HG03457 (cell line): ENCODE data around the gene PLAU.
"Not testable (repeated sequence)": the region's sequence is repeated elsewhere in the genome, so short reads cannot be mapped to it uniquely, and the experiment has no call there.

Experiments
- ATAC-seq: cut with Tn5 transposase; IDR thresholded peaks from one replicate; pipeline ENCODE4 v1.9.1; 2021; ENCODE audit warnings: moderate number of reproducible peaks; ENCODE audit not compliant: unreplicated experiment

The PLAU gene

DNA sequence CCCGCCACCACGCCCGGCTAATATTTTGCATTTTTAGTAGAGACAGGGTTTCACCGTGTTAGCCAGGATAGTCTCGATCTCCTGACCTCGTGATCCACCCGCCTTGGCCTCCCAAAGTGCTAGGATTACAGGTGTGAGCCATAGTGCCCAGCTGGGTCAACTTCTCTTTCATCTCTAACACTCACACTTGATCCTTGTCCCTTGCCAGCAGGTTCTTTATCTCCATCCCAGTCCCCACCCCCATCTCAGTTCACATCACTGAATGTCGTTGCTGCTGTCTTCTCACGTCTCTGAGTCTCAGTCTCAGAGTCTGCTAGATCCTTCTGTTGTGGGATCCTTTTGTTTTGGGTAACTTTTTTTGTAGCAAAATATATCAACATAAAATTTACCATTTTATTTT, 15.6 kb upstream of the PLAU start:
- not testable (repeated sequence) for ATAC-seq

DNA sequence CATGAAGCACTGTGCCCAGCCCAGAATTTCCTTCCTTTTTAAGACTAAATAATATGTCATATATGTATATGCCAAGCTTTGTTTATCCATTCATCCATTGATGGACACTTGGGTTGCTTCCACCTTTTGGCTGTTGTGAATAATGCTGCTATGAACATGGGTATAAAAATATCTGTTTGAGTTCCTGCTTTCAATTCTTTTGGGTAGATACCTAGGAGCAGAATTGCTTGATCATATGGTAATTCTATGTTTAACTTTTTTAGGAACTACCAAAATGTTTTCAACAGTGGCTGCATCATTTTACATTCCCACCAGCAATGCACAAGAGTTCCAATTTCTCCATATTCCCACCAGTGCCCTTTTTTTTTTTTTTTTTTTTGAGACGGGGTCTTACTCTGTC, 13.2 kb upstream of the PLAU start:
- no peak for ATAC-seq

DNA sequence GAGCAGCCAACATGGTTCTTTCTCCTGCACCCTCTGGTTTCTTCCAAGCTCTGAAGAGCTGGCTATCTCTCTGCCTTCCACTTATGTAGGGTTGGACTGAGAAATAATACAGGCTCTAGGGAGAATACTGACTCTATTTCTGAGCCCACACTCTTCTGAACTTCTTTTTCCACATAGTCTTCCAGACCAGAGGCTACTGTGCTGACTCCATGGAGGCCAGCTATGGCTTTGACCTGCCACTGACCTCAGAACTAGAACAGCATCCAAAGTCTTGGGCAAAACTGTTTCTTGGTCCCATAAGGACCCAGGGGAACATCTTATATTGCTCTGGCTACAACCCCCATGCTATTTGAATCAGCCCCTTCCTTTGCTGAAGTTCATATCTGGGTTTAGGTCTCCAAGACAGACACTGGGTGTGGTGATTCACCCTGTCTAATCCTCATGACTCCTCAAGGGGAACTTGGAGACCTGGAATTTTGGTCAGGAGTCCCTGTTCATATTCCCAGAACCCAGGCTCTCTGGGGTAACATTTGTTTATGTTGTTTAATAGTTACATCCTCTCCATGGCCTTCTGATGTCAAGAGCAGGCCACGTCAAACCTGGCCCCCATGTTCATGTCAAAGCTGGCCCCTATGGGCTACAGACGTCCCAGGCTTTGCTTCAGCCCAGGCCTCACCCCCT, 12.1 kb upstream of the PLAU start:
- ATAC-seq = no peak

DNA sequence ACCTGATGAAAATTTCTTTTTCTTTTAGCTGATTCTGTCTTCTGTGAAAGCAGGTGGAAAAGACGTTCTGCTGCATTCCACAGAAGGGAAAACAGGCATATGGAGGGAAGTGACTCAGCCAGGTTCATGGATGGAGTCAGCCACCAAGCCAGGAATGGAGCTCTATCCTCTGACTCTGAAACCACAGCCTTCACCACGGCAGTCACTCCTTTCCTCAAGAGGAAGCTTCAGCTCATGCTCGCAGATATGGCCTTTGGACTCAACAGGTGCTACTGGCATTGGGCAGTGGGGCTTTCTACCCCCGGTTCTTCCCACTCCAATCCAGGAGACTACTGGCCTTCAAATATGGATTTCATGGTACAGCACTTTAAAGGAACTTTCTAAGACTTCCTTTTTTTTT, 11.5 kb upstream of the PLAU start:
- no peak for ATAC-seq

DNA sequence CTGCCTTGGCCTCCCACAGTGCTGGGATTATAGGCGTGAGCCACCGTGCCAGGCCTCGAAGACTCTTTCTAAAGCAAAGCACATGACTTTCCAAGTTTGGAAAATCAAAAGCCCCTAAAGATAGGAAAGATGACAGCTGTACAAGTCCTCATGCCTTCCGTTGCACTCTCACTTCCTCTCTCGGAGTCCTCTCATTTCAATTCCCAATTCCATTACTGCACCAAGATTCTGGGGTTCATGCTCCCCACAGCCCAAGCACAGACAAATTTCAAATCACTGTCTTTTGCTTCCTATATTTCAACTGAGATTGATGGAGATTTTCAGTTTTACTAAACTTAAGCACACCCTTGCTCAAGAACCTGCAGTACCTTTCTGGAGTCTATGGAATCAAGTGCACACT, 10.9 kb upstream of the PLAU start:
- ATAC-seq = no peak

DNA sequence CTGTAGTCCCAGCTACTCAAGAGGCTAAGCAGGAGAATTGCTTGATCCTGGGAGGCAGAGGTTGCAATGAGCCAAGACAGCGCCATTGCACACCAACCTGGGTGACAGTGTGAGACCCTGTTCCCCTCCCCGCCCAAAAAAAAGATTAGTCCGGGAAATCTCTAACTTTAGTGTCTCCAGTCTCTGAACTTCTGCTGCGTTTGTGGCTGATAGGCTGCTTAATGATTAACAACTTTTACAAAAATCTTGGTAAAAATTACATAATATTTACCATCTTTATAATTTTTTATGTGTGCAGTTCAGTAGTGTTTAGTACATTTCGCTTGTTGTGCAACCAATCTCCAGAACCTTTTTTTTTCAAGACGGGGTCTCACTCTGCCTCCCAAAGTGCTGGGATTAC, 9.7 kb upstream of the PLAU start:
- no peak for ATAC-seq

DNA sequence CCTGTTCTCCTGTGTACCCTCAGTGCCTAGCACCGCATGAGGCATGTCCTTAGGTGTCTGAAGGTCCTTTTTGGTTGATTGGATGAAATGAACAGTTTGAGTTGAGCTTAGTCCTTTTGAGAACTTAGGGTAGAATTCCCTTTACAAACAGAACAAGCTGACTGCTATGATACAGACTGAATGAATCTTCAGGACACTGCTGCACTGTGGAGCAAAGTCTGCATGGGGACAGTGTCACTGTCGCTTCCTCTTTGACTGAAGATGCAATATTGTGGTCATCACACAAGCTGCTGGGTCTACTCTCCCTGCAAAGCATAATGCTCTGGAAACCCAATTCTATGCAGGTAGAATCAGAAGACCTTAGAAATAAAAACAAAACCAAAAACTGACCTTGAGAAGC, 8.6 kb upstream of the PLAU start:
- ATAC-seq = no peak

DNA sequence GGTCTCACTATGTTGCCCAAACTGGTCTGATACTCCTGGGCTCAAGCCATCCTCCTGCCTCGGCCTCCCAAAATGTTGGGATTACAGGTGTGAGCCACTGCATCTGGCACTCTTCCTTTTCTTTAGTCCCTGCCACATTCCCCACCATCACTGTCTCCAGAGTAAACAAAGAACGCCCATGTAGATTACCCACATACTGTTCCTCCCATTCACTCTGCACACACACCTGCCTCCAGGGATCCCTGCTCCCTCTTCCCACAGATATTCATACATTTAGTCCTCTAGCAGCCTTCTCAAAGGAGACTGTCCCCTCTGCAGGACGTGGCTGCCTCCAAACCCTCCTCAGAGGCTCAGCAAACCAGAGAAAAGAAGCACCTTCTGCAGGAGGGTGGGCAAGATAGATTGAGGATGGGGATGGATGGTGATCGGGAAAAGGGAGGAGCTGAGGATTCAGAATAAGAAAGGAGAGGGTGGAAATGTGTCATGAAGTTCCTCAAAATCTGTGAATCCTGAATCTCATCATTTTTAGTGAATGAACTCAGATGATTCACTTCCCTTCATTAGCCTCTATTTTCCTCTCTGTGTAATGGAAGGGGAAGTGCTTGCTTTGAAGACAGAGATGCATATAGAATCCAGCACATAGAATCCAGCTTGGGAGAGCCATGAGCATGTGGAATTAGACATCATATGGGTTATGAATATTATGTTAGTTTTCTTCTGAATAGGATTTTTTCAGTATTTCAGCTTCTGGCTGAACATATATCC, 5.5 kb upstream of the PLAU start:
- no peak for ATAC-seq

DNA sequence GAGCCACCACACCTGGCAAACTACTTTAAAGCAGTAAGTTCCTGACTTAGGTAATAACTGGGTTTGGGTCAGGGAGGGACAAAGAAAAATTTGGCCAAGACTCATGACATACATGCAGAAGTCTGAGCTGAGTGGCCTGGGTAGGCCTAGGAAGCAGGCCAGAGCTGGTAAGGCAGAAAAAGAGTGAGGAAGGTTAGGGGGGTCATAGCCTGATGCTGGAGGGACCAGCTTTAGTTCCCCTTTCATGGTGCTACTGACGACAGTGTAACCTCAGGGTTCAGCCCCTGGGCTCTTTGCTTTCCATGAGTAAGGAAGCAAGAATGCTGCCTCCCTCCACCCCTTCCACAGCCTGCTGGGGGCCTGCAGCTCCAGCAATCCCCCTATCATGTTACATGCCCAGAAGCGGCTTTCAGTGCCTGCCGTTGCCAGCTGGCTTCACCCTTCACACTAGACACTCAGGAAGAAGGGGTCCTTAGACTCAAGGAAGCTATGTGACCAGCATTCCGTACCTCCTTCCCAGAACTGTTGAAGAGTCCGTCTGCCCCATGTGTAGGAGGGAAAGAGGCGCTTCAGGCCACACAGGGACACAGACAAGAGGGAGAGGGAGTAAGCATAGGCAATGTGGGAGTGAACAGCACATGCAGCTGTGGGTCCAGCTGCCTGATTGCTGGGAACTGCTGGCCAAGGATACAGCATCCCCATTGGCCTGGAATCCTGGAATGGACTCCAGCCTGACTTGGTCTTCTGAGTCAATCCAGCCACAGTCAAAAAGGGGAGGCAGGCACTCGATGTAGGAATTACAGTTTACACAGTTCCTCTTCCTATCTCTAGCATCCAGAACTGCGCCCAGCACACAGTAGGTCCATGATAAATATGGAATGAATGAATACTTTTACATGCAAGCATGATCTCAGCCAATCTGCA, 4.1 kb upstream of the PLAU start:
- ATAC-seq = no peak

DNA sequence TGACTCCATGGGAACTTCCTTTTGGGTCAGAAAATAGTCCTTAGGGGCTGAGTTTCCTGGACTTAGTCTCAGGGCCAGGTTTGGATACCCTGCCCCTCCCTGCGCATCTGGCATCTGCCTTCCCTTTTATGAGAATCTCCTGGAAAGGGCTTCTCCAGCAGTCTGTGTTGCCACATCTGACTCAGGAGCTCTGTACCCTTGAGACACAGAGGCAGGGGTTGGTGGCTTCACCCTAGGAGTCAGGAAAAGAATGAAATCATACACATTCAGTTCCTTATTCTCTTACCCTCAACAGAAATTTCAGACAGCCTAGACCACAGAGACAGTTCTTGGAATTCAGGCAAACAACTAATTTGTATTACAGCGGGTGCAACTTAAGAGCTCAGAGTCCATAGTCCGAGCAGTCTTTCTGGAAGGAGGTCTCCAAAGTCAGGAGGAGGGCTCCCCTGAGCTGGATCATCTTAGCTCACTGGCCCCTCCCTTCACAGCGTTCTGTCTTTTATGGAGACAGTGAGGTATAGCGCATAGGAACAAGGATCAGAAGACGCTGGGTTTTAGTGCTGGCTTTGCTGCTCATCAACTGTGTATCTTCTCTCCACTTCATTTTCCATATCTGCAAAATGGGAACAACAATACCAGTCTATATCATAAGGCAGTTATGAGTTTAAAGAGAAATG, 3.0 kb upstream of the PLAU start:
- ATAC-seq = no peak

DNA sequence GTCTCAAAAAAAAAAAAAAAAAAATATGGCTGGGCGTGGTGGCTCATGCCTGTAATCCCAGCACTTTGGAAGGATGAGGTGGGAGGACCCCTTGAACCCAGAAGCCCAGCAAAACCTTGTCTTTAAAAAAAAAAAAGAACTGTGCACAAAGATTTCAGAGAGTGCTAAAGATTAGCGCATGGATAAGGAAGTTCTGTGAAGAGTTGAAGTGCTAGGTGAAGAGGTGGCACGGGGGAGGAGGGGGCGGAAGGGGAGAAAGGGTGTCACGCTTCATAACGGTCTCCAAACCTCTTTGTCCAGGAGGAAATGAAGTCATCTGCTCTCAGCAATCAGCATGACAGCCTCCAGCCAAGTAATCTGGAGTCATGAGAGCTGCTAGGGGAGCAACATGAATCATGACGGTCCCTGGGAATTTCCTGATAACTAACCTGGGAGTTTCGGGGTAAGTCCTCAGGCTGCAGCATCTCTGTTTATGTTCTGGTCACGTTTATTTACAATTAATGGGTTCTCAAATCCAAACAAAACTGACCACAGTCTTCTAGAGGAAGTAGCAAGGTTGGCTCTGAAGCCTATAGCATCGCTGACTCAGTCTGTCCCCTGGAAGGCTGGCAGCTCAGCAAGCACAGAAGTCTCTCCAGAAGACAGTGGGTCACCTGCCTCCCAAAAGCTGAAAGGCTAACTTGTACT, 1.9 kb upstream of the PLAU start:
- peak; percentile 48 for ATAC-seq

DNA sequence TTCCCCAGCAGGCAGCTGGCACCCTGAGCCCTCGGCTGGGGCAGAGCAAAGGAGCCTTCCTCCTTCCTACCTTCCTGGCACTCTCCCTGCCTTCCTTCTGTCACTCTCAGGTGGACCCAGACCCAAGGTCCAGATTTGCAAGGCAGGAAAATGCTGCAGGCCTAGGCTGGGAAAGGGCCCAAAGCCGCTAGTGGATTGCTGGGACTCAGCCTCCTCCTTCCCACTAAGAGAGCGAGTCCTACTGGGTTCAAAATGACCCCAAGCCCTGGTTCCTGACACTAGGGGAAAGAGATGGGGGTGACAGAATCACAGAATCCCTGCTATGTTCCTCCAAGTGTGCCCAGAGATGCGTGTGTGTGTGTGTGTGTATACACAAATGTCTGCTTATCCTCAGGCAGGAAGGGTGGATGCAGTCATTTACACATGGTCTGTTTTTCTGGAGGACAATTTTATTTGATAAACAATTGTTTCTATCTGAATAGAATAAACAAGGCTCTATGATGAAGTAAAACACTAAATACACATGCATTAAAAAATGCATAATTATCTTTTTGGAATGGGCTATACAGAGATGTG, 1.3 kb upstream of the PLAU start:
- ATAC-seq = no peak

DNA sequence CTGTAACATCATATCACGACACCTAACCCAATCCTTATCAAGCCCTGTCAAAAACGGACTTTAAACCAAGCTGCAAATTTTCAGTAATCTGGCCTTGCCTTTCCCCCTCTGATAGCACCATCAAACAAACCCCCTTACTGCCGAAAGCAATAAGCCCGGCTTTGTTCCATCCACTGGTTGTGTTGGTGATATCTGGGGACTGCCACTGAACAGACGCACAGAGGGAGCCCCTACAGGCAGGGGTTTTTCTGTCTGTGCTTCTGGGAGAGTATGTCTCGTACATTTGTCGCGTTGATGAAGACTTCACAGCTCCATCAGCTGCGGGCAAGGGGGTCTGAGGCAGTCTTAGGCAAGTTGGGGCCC, 550 bp upstream of the PLAU start:
- ATAC-seq = no peak

DNA sequence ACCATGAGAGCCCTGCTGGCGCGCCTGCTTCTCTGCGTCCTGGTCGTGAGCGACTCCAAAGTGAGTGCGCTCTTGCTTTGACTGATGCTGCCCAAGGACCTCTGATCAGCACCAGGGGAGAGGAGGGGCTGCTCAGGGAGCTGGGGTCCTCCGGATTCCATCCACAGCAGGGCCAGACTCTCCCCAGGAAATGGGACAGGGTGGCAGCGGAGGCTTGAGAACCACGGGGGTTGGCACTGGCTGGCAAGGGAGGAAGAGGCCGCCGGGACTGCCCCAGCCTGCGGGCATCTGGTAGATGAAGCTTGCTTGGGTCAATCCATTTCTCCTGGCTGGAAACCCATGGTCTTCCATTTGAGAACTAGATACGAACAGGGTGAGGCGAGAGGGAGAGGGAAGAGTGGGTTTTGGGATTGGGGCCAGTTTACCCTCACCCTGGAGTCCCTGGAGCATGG, 647 bp downstream of the PLAU start:
- ATAC-seq = no peak

DNA sequence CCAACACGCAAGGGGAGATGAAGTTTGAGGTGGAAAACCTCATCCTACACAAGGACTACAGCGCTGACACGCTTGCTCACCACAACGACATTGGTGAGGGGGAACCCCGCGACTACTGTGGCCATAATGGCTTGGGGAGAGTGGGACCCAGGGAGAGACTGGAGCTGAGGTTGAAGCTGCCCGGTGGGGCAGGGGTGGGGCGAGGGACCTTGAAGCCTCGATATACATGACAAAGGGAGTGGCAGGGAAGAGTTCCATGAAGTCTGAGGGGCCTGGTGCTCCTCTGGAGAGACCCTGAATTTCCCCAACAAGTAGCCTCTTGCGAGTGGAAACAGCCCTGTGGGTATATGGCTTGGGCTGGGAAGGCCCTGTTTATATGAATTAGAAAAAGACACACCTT, 3.1 kb downstream of the PLAU start:
- ATAC-seq = no peak

DNA sequence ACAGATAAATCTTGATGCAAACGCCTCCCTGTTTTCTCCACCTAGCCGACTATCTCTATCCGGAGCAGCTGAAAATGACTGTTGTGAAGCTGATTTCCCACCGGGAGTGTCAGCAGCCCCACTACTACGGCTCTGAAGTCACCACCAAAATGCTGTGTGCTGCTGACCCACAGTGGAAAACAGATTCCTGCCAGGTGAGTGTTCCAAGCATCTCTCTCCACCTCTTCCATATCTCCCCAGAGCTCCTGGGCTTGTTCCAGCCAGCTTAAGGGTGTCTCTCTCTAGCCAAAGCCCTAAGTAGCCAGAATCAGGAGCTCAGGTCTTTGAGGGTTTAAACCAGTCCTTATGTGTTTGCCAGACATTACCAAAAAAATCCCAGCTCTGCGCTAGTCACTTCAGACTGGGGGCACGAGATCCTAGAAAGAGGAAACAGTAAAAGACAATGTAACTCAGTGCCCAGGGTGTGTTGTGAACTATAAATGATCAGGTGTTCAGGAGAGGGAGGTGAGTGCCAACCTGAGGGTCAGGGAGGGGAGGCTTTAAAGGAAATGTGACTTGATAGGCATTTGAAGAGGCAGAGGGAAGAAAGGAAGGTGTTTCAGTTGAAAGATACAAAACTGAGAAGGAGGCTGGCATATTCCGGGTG, 4.4 kb downstream of the PLAU start:
- no peak for ATAC-seq

DNA sequence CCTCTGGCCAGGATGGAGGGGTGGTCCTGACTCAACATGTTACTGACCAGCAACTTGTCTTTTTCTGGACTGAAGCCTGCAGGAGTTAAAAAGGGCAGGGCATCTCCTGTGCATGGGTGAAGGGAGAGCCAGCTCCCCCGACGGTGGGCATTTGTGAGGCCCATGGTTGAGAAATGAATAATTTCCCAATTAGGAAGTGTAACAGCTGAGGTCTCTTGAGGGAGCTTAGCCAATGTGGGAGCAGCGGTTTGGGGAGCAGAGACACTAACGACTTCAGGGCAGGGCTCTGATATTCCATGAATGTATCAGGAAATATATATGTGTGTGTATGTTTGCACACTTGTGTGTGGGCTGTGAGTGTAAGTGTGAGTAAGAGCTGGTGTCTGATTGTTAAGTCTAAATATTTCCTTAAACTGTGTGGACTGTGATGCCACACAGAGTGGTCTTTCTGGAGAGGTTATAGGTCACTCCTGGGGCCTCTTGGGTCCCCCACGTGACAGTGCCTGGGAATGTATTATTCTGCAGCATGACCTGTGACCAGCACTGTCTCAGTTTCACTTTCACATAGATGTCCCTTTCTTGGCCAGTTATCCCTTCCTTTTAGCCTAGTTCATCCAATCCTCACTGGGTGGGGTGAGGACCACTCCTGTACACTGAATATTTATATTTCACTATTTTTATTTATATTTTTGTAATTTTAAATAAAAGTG, 6.0 kb downstream of the PLAU start:
- ATAC-seq = no peak

DNA sequence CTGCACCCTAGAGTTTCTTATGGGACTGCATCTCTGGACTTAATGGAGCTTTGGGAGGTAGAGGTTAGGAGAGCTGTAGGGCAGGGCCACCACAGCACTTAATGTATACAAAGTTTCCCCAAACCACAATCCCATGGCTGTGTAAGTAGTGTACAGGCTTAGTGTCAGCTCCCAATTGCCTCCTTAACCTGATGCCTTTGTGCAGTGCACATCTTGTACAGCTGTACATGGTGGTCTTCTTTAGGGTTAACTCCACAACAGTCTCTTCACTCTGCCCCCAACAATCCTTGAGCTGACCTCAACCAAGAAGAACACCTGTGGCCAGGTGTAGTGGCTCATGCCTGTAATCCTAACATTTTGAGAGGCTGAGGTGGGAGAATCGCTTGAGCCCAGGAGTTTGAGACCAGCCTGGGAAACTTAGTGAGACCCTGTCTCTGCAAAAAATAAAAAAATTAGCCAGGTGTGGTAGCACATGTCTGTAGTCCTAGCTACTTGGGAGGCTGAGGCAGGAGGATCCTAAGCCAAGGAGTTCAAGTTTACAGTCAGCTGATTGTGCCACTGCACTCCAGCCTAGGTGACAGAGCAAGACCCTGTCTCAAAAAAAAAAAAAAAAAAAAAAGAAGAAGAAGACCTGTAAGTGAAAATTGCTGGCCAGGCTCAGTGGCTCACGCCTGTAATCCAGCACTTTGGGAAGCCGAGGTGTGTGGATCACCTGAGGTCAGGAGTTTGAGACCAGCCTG, 6.8 kb downstream of the PLAU start:
- ATAC-seq = no peak
